Transverse colon (tissue), 4 donors: ENCODE results near the gene ABCA4. TPM values are rescaled to one million over a fixed set of nuclear protein-coding genes. Genes with fewer than 3 reads are reported as not detected.

ENCODE experiments used
- DNase-seq: peaks from one replicate; pipeline ENCODE4 v3.0.0-alpha.2; 2019
- H3K27ac ChIP-seq, 4 donors: fragments of 200-600 bp; sonication (generic); 2 replicates each; pipeline ENCODE4 v1.5.1; 2016 to 2018; ENCODE audit warnings: inconsistent platforms in 4 of 4
- H3K27me3 ChIP-seq: fragments of 200-600 bp; sonication (generic); 2 replicates; pipeline ENCODE4 v1.5.1; 2017; ENCODE audit warnings: inconsistent platforms
- H3K36me3 ChIP-seq, 4 donors: fragments of 200-600 bp; sonication (generic); 2 replicates each; pipeline ENCODE4 v1.5.1; 2017 to 2019; ENCODE audit warnings: inconsistent platforms in 4 of 4
- H3K4me1 ChIP-seq, 4 donors: fragments of 200-600 bp; sonication (generic); 2 replicates each; pipeline ENCODE4 v1.5.1; 2017 to 2020; ENCODE audit warnings: inconsistent platforms in 4 of 4
- H3K4me3 ChIP-seq, 4 donors: fragments of 200-600 bp; sonication (generic); 1 replicate in 1 of 4; 2 replicates in 3 of 4; pipeline versions ENCODE4 v1.5.1 to v1.6.1; 2017 to 2019; ENCODE audit warnings: inconsistent platforms in 4 of 4
- H3K9me3 ChIP-seq, 2 donors: fragments of 200-600 bp; sonication (generic); 2 replicates each; pipeline ENCODE4 v1.5.1; 2017 to 2019; ENCODE audit warnings: inconsistent platforms in 2 of 2
- CTCF ChIP-seq, 5 experiments: fragments of 200-600 bp in 3 of 5; fragments of 450-650 bp in 2 of 5; sonication (generic) in 3 of 5; IDR thresholded peaks; 1 replicate in 2 of 5; 2 replicates in 3 of 5; pipeline ENCODE4 v1.5.1; 2016 to 2017; ENCODE audit warnings: antibody characterized with exemption in 5 of 5, inconsistent platforms in 3 of 5, mild to moderate bottlenecking in 2 of 5, moderate library complexity in 1 of 5
- EP300 ChIP-seq: sonication (generic); formaldehyde crosslinking; IDR thresholded peaks from one replicate; pipeline ENCODE4 v1.6.1; 2017; ENCODE audit warnings: antibody characterized with exemption, low read depth
- POLR2A ChIP-seq: fragments of 450-650 bp; IDR thresholded peaks from one replicate; pipeline ENCODE4 v1.6.1; 2016; ENCODE audit warnings: antibody characterized with exemption, mild to moderate bottlenecking, moderate library complexity
- POLR2AphosphoS5 ChIP-seq, 3 donors: sonication (generic); formaldehyde crosslinking; IDR thresholded peaks; one replicate each; pipeline ENCODE4 v1.6.1; 2016; ENCODE audit warnings: antibody characterized with exemption in 3 of 3
- WGBS, 2 donors: methylation state at CpG; one replicate each; pipeline ENCODE4 v1.1.5; 2018; ENCODE audit warnings: low coverage in 1 of 2; 5-methylcytosine and 5-hydroxymethylcytosine counted together
- in situ Hi-C, 4 donors: fragments of 200-750 bp; cut with MboI; loops; one replicate each; pipeline versions ENCODE4 v1.15.0 to v1.15.1; 2017; ENCODE audit warnings: low sequenced_read_pairs in 3 of 4, low pct_ligation_motif_present in 1 of 4, low pct_unique_long_range_greater_than_20kb in 1 of 4
- intact Hi-C: fragments of 100-400 bp; cut with DNase I; formaldehyde crosslinking; loops from one replicate; pipeline ENCODE4 v1.15.1; 2023; ENCODE audit warnings: low total_unique reads
- total RNA-seq, 4 donors: library from RNA; depleted of rRNA; stranded (reverse); fragments of >200 nt; gene quantifications; one replicate each; pipeline ENCODE4 v1.1.0, GENCODE V29; 2016

The ABCA4 gene
- total RNA-seq, 4 donors from 2014 or later, result 0.16 to 0.55 TPM; not detected in 2

- TF ChIP-seq POLR2A, result no peak
- TF ChIP-seq CTCF (IDR thresholded peaks at IDR 0.05), result no peak
- TF ChIP-seq POLR2AphosphoS5 (IDR thresholded peaks at IDR 0.05), result no peak
- TF ChIP-seq EP300, result no peak
- H3K4me1 ChIP-seq, result peaks cover 12 to 33% (median 31%) of the 10 kb centered on the region in 4 donors
- in situ Hi-C loops, result loop anchor here (10.0 to 25.0 kb wide), 6 partner anchors 169 to 744 kb away; partner anchors contain the start of genes SLC44A3 (in 2 of the 4) and ARHGAP29 (in 1 of the 4)
- no peak for DNase-seq
- 71 to 77% methylated on average over 3 to 6 of the region's 6 CpGs for WGBS, 2 donors
- H3K27me3 ChIP-seq, result no peaks in the 10 kb centered on the region
- no peaks in the 10 kb centered on the region for H3K36me3 ChIP-seq
- peak overlapping the region; percentile 65 to 79 (median 74) for H3K27ac ChIP-seq
- intact Hi-C loops, result loop anchor here (10.0 kb wide), 1 partner anchor 166 kb away; the partner anchor contains the start of gene ARHGAP29
- no peaks in the 10 kb centered on the region for H3K9me3 ChIP-seq
- no peak overlapping the region for H3K4me3 ChIP-seq
Measured at GRCh38 chr1:94068096-94068998, 52.6 kb downstream of the ABCA4 start.

- WGBS, 2 donors, result 73 to 85% methylated on average over 2 to 3 of the region's 3 CpGs
- Histone ChIP-seq H3K27ac (no peak overlapping the region), H3K4me3 (no peak overlapping the region), H3K27me3 (no peaks in the 10 kb centered on the region), H3K9me3 (no peaks in the 10 kb centered on the region), H3K4me1 (peaks cover 12 to 36% (median 34%) of the 10 kb centered on the region in 4 donors), H3K36me3 (no peaks in the 10 kb centered on the region)
- no peak for DNase-seq
- in situ Hi-C loops, result loop anchor here (10.0 to 25.0 kb wide), 6 partner anchors 170 to 745 kb away; partner anchors contain the start of genes SLC44A3 (in 2 of the 4) and ARHGAP29 (in 1 of the 4)
- intact Hi-C loops, result loop anchor here (10.0 kb wide), 1 partner anchor 168 kb away; the partner anchor contains the start of gene ARHGAP29
- TF ChIP-seq POLR2AphosphoS5 (IDR thresholded peaks at IDR 0.05) (no peak), CTCF (IDR thresholded peaks at IDR 0.05) (no peak), POLR2A (no peak), EP300 (no peak)
Measured at GRCh38 chr1:94067196-94067595, 53.8 kb downstream of the ABCA4 start.

- WGBS, 2 donors, result 20 to 53% methylated on average over 2 to 5 of the region's 5 CpGs
Measured at GRCh38 chr1:94063379-94063778, 57.6 kb downstream of the ABCA4 start.

More at GRCh38 chr1:94063379-94063778, 57.6 kb downstream of the ABCA4 start:
- Histone ChIP-seq H3K27ac (peak overlapping the region in 3 of 4 donors; percentile 1 to 28 (median 20)), H3K4me1 (peaks cover 1 to 12% (median 11%) of the 10 kb centered on the region in 4 donors), H3K36me3 (no peaks in the 10 kb centered on the region), H3K27me3 (no peaks in the 10 kb centered on the region), H3K4me3 (no peak overlapping the region), H3K9me3 (no peaks in the 10 kb centered on the region)
- in situ Hi-C loops, result loop anchor here (5.0 to 25.0 kb wide), 7 partner anchors 174 to 749 kb away; partner anchors contain the start of genes SLC44A3 (in 2 of the 4) and ARHGAP29 (in 1 of the 4)
- intact Hi-C loops, result loop anchor here (1.0 to 10.0 kb wide), 2 partner anchors 171 to 272 kb away; partner anchors contain the start of gene ARHGAP29
- TF ChIP-seq CTCF (IDR thresholded peaks at IDR 0.05), result peak; percentile 35 to 49 (median 37)
- TF ChIP-seq POLR2A, result no peak
- TF ChIP-seq EP300, result no peak
- TF ChIP-seq POLR2AphosphoS5 (IDR thresholded peaks at IDR 0.05), result no peak
- peak; percentile 35 for DNase-seq
